Panc1 (cell line): ENCODE data around the gene SETX.

ENCODE experiments used
- POLR2AphosphoS5 ChIP-seq: IDR thresholded peaks from 2 replicates; pipeline ENCODE4 v1.6.1; 2012; ENCODE audit warnings: mild to moderate bottlenecking, low read depth, low read length, moderate library complexity
- SIN3A ChIP-seq: IDR thresholded peaks from 2 replicates; pipeline ENCODE4 v1.6.1; 2012; ENCODE audit warnings: low read depth, mild to moderate bottlenecking, low read length, moderate library complexity, borderline replicate concordance; ENCODE audit not compliant: insufficient read depth
- TF ChIP-seq, protein P1 (sequence below): fragments of 450-650 bp; IDR thresholded peaks from 2 replicates; pipeline ENCODE4 v1.5.1; 2017; ENCODE audit warnings: mild to moderate bottlenecking
- TF ChIP-seq, protein P2 (sequence below), 2 experiments: IDR thresholded peaks; 2 replicates each; pipeline ENCODE4 v1.6.1; 2011 to 2012; ENCODE audit warnings: low read depth in 2 of 2, control low read depth in 1 of 2, low read length in 1 of 2, mild to moderate bottlenecking in 1 of 2, moderate library complexity in 1 of 2; ENCODE audit not compliant: insufficient read depth in 1 of 2

DNA sequence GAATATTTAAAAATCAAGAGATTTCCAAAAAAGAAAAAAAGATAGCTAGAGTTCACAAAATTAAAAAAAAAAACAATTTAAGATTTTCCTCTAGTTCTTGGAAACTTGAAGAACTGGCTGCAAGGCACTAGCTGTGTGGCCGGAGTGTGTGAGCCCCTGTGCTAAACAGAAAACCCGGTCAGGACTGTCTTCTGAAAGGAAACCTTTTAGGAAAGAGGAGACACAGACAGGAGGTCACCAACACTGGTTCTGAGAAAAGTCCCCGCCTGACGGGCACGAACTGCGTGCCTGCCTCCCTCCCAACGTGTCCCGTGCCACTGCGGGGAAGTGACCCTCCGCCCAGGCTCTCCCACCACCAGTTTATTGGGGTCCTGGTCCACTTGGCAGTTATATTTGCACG is 36.7 kb upstream of the SETX start:
- TF ChIP-seq, protein P1, sequence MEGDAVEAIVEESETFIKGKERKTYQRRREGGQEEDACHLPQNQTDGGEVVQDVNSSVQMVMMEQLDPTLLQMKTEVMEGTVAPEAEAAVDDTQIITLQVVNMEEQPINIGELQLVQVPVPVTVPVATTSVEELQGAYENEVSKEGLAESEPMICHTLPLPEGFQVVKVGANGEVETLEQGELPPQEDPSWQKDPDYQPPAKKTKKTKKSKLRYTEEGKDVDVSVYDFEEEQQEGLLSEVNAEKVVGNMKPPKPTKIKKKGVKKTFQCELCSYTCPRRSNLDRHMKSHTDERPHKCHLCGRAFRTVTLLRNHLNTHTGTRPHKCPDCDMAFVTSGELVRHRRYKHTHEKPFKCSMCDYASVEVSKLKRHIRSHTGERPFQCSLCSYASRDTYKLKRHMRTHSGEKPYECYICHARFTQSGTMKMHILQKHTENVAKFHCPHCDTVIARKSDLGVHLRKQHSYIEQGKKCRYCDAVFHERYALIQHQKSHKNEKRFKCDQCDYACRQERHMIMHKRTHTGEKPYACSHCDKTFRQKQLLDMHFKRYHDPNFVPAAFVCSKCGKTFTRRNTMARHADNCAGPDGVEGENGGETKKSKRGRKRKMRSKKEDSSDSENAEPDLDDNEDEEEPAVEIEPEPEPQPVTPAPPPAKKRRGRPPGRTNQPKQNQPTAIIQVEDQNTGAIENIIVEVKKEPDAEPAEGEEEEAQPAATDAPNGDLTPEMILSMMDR = no peak
- TF ChIP-seq SIN3A (no peak), POLR2AphosphoS5 (no peak)
- TF ChIP-seq, protein P2, sequence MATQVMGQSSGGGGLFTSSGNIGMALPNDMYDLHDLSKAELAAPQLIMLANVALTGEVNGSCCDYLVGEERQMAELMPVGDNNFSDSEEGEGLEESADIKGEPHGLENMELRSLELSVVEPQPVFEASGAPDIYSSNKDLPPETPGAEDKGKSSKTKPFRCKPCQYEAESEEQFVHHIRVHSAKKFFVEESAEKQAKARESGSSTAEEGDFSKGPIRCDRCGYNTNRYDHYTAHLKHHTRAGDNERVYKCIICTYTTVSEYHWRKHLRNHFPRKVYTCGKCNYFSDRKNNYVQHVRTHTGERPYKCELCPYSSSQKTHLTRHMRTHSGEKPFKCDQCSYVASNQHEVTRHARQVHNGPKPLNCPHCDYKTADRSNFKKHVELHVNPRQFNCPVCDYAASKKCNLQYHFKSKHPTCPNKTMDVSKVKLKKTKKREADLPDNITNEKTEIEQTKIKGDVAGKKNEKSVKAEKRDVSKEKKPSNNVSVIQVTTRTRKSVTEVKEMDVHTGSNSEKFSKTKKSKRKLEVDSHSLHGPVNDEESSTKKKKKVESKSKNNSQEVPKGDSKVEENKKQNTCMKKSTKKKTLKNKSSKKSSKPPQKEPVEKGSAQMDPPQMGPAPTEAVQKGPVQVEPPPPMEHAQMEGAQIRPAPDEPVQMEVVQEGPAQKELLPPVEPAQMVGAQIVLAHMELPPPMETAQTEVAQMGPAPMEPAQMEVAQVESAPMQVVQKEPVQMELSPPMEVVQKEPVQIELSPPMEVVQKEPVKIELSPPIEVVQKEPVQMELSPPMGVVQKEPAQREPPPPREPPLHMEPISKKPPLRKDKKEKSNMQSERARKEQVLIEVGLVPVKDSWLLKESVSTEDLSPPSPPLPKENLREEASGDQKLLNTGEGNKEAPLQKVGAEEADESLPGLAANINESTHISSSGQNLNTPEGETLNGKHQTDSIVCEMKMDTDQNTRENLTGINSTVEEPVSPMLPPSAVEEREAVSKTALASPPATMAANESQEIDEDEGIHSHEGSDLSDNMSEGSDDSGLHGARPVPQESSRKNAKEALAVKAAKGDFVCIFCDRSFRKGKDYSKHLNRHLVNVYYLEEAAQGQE (IDR thresholded peaks at IDR 0.05; ENCODE audit: insufficient read depth in 1 of 2, low read depth in 2 of 2, low read length in 1 of 2) = no peak
